GM20000 (cell line): Measurements from ENCODE around the gene MRPL14.

Experiments used
- DNase-seq: peaks from one replicate; pipeline ENCODE4 v3.0.0; 2012; ENCODE audit warnings: low spot score
- CTCF ChIP-seq: IDR thresholded peaks from 2 replicates; pipeline ENCODE4 v1.5.1; 2012; ENCODE audit warnings: mild to moderate bottlenecking, control low read depth; ENCODE audit errors: extremely low read depth, missing control alignments

The MRPL14 gene

DNA sequence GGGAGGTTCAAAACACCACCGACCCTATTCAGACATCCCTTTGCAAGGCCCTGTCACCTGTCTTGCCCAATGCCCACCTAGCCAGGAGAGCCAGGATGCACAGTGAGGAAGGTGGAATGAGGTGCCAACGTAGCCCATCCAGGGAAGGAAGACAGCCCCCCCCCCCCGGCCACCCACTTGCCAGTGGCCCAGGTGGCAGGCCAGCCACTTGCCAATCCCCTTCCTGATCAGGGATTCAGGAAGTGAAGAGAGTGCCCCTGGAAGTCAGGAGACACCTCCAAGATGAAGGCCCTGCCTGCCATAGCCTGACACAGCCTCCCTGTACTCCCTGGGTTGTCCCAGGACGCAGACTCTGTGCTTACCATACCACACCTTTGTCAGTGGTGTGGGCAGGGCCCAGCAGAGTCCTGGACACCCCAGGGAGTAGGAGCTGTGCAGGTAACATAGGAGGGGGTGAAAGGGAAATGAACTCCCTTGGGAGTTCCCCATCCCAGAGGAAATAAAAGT lies 54.7 kb downstream of the MRPL14 start:
- DNase-seq = no peak

GRCh38 chr6:44071670-44072451 lies 55.4 kb downstream of the MRPL14 start:
- TF ChIP-seq CTCF = no peak
- DNase-seq = no peak

More for the DNA sequence above, 54.7 kb downstream of the MRPL14 start:
- TF ChIP-seq CTCF = no peak

GRCh38 chr6:44068607-44069296 lies 58.5 kb downstream of the MRPL14 start:
- TF ChIP-seq CTCF = no peak
- DNase-seq = no peak

GRCh38 chr6:44067173-44068139 lies 59.8 kb downstream of the MRPL14 start:
- no peak for DNase-seq
- no peak for TF ChIP-seq CTCF

DNA sequence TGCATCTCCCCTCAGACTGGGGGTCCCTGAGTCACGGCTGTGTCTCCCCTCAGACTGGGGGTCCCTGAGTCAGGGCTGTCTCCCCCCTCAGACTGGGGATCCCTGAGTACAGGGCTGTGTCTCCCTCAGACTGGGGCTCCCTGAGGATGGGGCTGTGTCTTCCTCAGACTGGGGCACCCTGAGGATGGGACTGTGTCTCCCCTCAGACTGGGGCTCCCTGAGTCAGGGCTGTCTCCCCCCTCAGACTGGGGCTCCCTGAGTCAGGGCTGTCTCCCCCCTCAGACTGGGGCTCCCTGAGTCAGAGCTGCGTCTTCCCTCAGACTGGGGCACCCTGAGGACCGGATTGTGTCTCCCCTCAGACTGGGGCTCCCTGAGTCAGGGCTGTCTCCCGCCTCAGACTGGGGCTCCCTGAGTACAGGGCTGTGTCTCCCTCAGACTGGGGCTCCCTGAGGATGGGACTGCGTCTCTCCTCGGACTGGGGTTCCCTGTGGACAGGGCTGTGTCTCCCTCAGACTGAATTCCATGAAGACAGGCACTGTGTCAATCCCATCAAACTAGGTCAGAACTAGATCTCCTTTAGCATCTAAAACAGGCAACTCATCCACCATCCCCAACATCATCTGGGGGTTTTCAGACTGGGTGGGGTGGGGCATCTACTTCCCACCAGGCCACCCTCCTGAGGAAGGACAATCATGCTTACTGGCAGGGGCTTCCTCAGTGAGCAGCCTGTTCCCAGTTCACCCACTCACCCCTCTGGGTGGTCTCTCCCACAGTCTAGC lies 60.7 kb downstream of the MRPL14 start:
- DNase-seq = no peak
- no peak for TF ChIP-seq CTCF

DNA sequence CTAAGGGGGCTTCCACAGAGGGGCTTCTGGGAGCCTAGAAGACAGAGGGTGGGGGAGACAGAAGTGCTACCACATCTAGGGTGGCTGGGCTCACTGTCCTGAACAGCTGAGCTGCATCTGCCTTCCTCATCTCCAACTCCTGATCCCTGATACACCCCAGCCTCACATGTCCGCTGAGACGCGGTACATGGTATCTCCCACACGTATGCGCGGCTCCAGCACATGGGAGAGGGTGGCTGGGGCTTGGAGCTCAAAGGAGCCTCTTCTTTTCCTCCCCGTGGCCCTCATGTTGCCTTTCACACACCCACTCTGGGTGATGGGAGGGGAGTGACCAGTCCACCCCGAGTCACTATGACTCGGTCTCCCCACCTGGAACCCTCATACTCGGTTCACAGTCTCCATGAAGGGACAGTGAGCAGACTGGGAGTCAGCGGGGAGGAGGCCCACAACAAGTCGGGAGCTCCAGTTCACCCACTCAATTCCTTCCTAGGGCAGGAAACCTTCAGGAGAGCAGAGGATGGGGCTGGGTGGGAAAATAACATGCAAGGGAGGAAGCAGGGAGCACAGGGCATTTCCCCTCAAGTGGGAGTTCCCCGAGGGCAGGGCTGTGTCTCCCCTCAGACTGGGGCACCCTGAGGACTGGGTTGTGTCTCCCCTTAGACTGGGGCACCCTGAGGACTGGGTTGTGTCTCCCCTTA lies 61.7 kb downstream of the MRPL14 start:
- DNase-seq = no peak
- no peak for TF ChIP-seq CTCF
